ENCODE measurements around the gene SLC47A1.

DNA sequence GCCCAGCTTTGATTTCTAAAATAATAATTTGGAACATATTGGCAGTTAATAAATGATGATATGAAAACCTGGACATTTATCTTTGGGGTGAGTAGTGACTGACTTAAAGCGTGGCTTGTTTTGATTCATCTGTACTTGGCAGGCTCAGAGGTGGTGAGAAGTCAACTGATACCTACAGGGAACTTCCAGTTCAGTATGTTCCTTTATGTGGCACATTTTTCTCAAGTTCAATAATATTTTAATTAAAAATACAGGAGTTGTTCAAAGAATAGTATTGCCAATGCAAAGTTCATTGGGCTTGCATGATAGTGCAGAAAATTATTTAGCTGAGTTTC lies 34.3 kb downstream of the SLC47A1 start:
- TF ChIP-seq, protein P1, sequence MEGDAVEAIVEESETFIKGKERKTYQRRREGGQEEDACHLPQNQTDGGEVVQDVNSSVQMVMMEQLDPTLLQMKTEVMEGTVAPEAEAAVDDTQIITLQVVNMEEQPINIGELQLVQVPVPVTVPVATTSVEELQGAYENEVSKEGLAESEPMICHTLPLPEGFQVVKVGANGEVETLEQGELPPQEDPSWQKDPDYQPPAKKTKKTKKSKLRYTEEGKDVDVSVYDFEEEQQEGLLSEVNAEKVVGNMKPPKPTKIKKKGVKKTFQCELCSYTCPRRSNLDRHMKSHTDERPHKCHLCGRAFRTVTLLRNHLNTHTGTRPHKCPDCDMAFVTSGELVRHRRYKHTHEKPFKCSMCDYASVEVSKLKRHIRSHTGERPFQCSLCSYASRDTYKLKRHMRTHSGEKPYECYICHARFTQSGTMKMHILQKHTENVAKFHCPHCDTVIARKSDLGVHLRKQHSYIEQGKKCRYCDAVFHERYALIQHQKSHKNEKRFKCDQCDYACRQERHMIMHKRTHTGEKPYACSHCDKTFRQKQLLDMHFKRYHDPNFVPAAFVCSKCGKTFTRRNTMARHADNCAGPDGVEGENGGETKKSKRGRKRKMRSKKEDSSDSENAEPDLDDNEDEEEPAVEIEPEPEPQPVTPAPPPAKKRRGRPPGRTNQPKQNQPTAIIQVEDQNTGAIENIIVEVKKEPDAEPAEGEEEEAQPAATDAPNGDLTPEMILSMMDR (IDR thresholded peaks at IDR 0.05; ENCODE audit: insufficient read depth, low read length): no peak
- TF ChIP-seq, protein P2, sequence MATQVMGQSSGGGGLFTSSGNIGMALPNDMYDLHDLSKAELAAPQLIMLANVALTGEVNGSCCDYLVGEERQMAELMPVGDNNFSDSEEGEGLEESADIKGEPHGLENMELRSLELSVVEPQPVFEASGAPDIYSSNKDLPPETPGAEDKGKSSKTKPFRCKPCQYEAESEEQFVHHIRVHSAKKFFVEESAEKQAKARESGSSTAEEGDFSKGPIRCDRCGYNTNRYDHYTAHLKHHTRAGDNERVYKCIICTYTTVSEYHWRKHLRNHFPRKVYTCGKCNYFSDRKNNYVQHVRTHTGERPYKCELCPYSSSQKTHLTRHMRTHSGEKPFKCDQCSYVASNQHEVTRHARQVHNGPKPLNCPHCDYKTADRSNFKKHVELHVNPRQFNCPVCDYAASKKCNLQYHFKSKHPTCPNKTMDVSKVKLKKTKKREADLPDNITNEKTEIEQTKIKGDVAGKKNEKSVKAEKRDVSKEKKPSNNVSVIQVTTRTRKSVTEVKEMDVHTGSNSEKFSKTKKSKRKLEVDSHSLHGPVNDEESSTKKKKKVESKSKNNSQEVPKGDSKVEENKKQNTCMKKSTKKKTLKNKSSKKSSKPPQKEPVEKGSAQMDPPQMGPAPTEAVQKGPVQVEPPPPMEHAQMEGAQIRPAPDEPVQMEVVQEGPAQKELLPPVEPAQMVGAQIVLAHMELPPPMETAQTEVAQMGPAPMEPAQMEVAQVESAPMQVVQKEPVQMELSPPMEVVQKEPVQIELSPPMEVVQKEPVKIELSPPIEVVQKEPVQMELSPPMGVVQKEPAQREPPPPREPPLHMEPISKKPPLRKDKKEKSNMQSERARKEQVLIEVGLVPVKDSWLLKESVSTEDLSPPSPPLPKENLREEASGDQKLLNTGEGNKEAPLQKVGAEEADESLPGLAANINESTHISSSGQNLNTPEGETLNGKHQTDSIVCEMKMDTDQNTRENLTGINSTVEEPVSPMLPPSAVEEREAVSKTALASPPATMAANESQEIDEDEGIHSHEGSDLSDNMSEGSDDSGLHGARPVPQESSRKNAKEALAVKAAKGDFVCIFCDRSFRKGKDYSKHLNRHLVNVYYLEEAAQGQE (IDR thresholded peaks at IDR 0.05; ENCODE audit: insufficient replicate concordance, low read depth): no peak
- TF ChIP-seq POLR2AphosphoS5 (IDR thresholded peaks at IDR 0.05; ENCODE audit: low read depth): no peak
